ENCODE results near the gene TMEM97.

The TMEM97 gene

DNA sequence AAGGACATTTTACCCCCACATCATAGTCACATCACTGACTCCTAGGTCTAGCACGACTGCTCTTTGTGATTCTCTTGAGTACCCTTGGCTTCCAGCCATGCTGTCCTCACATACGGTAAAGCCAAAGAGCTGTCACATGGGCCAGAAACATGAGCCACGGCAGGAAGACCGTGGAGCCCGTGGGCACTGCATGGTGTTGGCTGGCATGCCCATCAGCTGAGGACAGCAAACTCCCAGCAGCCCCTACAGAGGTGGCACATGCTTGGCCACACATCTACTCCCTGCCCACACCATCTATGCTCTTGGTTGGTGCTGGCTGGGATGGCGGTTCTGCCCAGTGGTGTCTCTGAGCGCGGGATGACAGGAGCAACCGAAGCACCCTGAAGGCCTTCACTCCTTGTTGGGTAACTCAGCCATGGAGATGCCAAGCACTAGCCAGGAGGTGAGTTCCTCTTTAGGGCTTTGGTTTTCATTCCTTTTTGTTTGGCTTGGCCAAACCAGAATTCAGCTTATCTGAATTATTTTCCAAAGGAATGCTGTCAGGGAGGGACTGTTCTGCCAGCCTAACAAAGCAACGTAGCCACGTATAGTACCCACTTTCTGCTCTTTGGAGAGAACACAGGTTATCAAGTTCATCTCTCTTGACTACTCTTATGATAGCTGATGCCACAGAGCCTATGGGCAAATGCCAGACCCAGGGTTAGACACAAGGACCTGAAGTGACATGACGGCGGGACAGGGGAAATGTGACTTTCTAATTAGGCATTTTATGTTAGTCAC lies 26.6 kb downstream of the TMEM97 start:
- no peak for ATAC-seq
- TF ChIP-seq, protein P1, sequence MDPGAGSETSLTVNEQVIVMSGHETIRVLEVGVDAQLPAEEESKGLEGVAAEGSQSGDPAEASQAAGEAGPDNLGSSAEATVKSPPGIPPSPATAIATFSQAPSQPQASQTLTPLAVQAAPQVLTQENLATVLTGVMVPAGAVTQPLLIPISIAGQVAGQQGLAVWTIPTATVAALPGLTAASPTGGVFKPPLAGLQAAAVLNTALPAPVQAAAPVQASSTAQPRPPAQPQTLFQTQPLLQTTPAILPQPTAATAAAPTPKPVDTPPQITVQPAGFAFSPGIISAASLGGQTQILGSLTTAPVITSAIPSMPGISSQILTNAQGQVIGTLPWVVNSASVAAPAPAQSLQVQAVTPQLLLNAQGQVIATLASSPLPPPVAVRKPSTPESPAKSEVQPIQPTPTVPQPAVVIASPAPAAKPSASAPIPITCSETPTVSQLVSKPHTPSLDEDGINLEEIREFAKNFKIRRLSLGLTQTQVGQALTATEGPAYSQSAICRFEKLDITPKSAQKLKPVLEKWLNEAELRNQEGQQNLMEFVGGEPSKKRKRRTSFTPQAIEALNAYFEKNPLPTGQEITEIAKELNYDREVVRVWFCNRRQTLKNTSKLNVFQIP (CRISPR knock-in tag; IDR thresholded peaks at IDR 0.05; ENCODE audit: borderline replicate concordance, low read depth): no peak
- no peak for TF ChIP-seq CSDC2 (CRISPR knock-in tag; IDR thresholded peaks at IDR 0.05)
- no peak for TF ChIP-seq ZNF70 (CRISPR knock-in tag; IDR thresholded peaks at IDR 0.05)
- no peak for TF ChIP-seq ZFP30 (CRISPR knock-in tag; IDR thresholded peaks at IDR 0.05)
- TF ChIP-seq, protein P2, sequence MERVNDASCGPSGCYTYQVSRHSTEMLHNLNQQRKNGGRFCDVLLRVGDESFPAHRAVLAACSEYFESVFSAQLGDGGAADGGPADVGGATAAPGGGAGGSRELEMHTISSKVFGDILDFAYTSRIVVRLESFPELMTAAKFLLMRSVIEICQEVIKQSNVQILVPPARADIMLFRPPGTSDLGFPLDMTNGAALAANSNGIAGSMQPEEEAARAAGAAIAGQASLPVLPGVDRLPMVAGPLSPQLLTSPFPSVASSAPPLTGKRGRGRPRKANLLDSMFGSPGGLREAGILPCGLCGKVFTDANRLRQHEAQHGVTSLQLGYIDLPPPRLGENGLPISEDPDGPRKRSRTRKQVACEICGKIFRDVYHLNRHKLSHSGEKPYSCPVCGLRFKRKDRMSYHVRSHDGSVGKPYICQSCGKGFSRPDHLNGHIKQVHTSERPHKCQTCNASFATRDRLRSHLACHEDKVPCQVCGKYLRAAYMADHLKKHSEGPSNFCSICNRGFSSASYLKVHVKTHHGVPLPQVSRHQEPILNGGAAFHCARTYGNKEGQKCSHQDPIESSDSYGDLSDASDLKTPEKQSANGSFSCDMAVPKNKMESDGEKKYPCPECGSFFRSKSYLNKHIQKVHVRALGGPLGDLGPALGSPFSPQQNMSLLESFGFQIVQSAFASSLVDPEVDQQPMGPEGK (CRISPR knock-in tag; IDR thresholded peaks at IDR 0.05; ENCODE audit: borderline replicate concordance): no peak
- no peak for TF ChIP-seq ZC3H10 (CRISPR knock-in tag; IDR thresholded peaks at IDR 0.05)
- TF ChIP-seq ESRRG (CRISPR knock-in tag; IDR thresholded peaks at IDR 0.05): no peak
- TF ChIP-seq, protein P3, sequence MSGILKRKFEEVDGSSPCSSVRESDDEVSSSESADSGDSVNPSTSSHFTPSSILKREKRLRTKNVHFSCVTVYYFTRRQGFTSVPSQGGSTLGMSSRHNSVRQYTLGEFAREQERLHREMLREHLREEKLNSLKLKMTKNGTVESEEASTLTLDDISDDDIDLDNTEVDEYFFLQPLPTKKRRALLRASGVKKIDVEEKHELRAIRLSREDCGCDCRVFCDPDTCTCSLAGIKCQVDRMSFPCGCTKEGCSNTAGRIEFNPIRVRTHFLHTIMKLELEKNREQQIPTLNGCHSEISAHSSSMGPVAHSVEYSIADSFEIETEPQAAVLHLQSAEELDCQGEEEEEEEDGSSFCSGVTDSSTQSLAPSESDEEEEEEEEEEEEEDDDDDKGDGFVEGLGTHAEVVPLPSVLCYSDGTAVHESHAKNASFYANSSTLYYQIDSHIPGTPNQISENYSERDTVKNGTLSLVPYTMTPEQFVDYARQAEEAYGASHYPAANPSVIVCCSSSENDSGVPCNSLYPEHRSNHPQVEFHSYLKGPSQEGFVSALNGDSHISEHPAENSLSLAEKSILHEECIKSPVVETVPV (CRISPR knock-in tag; IDR thresholded peaks at IDR 0.05): no peak
- TF ChIP-seq OSR1 (CRISPR knock-in tag; IDR thresholded peaks at IDR 0.05): no peak
- TF ChIP-seq, protein P4, sequence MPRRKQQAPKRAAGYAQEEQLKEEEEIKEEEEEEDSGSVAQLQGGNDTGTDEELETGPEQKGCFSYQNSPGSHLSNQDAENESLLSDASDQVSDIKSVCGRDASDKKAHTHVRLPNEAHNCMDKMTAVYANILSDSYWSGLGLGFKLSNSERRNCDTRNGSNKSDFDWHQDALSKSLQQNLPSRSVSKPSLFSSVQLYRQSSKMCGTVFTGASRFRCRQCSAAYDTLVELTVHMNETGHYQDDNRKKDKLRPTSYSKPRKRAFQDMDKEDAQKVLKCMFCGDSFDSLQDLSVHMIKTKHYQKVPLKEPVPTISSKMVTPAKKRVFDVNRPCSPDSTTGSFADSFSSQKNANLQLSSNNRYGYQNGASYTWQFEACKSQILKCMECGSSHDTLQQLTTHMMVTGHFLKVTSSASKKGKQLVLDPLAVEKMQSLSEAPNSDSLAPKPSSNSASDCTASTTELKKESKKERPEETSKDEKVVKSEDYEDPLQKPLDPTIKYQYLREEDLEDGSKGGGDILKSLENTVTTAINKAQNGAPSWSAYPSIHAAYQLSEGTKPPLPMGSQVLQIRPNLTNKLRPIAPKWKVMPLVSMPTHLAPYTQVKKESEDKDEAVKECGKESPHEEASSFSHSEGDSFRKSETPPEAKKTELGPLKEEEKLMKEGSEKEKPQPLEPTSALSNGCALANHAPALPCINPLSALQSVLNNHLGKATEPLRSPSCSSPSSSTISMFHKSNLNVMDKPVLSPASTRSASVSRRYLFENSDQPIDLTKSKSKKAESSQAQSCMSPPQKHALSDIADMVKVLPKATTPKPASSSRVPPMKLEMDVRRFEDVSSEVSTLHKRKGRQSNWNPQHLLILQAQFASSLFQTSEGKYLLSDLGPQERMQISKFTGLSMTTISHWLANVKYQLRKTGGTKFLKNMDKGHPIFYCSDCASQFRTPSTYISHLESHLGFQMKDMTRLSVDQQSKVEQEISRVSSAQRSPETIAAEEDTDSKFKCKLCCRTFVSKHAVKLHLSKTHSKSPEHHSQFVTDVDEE (CRISPR knock-in tag; IDR thresholded peaks at IDR 0.05): no peak
- TF ChIP-seq SNAI2 (CRISPR knock-in tag; IDR thresholded peaks at IDR 0.05): no peak
- TF ChIP-seq PPARA (CRISPR knock-in tag; IDR thresholded peaks at IDR 0.05; ENCODE audit: borderline replicate concordance): no peak
- TF ChIP-seq GLIS3 (CRISPR knock-in tag; IDR thresholded peaks at IDR 0.05): no peak
- TF ChIP-seq, protein P5, sequence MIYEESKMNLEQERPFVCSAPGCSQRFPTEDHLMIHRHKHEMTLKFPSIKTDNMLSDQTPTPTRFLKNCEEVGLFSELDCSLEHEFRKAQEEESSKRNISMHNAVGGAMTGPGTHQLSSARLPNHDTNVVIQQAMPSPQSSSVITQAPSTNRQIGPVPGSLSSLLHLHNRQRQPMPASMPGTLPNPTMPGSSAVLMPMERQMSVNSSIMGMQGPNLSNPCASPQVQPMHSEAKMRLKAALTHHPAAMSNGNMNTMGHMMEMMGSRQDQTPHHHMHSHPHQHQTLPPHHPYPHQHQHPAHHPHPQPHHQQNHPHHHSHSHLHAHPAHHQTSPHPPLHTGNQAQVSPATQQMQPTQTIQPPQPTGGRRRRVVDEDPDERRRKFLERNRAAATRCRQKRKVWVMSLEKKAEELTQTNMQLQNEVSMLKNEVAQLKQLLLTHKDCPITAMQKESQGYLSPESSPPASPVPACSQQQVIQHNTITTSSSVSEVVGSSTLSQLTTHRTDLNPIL (CRISPR knock-in tag; IDR thresholded peaks at IDR 0.05; ENCODE audit: low read depth): no peak
- no peak for TF ChIP-seq ARNTL (CRISPR knock-in tag; IDR thresholded peaks at IDR 0.05; ENCODE audit: borderline replicate concordance, low read depth)
- no peak for TF ChIP-seq TOX (CRISPR knock-in tag; IDR thresholded peaks at IDR 0.05; ENCODE audit: borderline replicate concordance)

DNA sequence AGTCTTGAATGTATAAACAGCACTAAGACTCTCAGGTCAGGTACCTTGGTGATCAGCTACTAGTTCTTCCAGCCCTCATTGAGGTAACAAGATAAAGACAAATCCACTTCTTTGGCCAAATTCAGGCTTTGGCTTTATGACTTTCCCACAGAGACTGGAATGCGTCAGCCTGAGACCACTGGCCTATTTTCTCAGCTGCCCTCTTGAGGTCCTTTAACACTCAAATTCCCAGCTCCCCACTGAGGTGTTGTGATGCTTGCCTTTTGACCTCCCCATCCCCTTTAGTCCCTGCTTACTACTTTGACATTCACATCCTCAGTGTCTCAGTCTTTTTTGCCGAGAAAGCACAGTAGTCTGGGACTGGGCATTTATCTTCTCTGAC lies 27.2 kb downstream of the TMEM97 start:
- ATAC-seq: no peak
- TF ChIP-seq OSR1 (CRISPR knock-in tag; IDR thresholded peaks at IDR 0.05) (no peak), ARNTL (CRISPR knock-in tag; IDR thresholded peaks at IDR 0.05; ENCODE audit: borderline replicate concordance, low read depth) (no peak), ZNF70 (CRISPR knock-in tag; IDR thresholded peaks at IDR 0.05) (no peak), ZFP3 (CRISPR knock-in tag; IDR thresholded peaks at IDR 0.05) (no peak), ISL1 (CRISPR knock-in tag; IDR thresholded peaks at IDR 0.05) (no peak), PPARA (CRISPR knock-in tag; IDR thresholded peaks at IDR 0.05; ENCODE audit: borderline replicate concordance) (no peak), ESRRG (CRISPR knock-in tag; IDR thresholded peaks at IDR 0.05) (no peak), SNAI2 (CRISPR knock-in tag; IDR thresholded peaks at IDR 0.05) (no peak), RARB (CRISPR knock-in tag; IDR thresholded peaks at IDR 0.05) (no peak), ZC3H10 (CRISPR knock-in tag; IDR thresholded peaks at IDR 0.05) (no peak)
- TF ChIP-seq, protein P4 (CRISPR knock-in tag; IDR thresholded peaks at IDR 0.05): no peak
- TF ChIP-seq, protein P2 (CRISPR knock-in tag; IDR thresholded peaks at IDR 0.05; ENCODE audit: borderline replicate concordance): no peak

Data from SK-N-SH treated with all-trans-retinoic acid at 6 μM for 48 hours (cell line).